Suppressor macrophage treated with lipopolysaccharide for 1 hour (primary cell): ENCODE measurements around the gene GLYATL1.
"Not testable (repeated sequence)": the region's sequence is repeated elsewhere in the genome, so short reads cannot be mapped to it uniquely, and the experiment has no call there.

Source experiments
- DNase-seq, 3 donors: peaks; one replicate each; pipeline ENCODE4 v3.0.0-alpha.2; 2020 to 2022

Gene GLYATL1

DNA sequence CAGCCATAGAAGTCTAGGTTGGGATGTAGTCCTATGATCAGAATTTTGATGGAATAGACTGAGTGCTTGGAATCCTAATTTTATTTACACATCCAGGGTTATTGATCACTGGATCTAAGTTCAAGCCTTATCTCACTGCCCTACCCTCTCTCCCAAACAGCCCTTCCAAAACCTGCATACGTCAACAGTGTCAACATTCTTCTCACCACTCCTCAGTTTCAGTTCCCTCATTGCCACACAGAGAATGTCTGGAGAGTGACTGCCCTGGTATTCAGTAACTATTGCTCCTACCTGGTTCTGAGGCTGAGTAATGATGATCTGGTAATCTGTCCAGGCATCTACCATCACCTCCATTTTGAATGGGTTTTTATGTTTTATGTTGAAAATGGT is 60.0 kb downstream of the GLYATL1 start:
- peak; percentile 45 to 69 (median 46) for DNase-seq

- DNase-seq: peak; percentile 62 to 74 (median 68)
Measured at GRCh38 chr11:59000003-59000402, 60.7 kb downstream of the GLYATL1 start.

DNA sequence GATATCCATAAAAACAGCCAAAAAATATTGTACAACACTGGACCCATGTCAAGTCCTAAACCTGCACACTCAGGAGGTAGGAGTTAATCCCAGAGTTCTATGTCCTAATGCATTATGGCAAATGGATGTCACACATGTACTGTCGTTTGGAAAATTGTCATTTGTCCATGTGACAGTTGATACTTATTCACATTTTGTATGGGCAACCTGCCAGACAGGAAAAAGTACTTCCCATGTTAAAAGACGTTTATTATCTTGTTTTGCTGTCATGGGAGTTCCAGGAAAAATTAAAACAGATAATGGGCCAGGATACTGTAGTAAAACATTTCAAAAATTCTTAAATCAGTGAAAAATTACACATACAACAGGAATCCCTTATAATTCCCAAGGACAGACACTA is 62.7 kb downstream of the GLYATL1 start:
- not testable (repeated sequence) for DNase-seq
